ENCODE measurements around the gene ITGA3. TPM values are rescaled to one million over a fixed set of nuclear protein-coding genes. Genes with fewer than 3 reads are reported as not detected.
A peak's percentile ranks its signal among the peaks of the same experiment; 100 is the strongest.

Gene ITGA3
- total RNA-seq, 1 donor, result 35.1 TPM

DNA sequence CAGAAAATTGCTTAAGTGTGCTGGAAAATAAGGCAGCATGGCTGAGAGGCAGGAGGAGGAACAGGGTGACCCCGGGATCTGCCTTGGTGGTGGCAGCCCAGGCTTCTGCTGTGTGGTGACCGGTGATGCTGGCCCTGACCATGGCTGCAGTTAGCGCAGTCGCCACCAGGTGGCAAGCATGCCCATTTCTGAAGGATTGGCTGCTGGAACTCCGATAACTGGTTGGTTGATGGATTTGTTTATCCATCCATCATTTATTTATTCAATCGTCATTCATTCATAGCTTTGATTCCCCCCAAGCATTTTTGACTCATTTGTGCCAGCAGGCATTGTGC, 29.1 kb upstream of the ITGA3 start:
- peak; percentile 81 for DNase-seq (ENCODE audit: low read depth)
- peak overlapping the region; percentile 58 for H3K4me3 ChIP-seq (ENCODE audit: low read depth, low read length)
- TF ChIP-seq, protein P1, sequence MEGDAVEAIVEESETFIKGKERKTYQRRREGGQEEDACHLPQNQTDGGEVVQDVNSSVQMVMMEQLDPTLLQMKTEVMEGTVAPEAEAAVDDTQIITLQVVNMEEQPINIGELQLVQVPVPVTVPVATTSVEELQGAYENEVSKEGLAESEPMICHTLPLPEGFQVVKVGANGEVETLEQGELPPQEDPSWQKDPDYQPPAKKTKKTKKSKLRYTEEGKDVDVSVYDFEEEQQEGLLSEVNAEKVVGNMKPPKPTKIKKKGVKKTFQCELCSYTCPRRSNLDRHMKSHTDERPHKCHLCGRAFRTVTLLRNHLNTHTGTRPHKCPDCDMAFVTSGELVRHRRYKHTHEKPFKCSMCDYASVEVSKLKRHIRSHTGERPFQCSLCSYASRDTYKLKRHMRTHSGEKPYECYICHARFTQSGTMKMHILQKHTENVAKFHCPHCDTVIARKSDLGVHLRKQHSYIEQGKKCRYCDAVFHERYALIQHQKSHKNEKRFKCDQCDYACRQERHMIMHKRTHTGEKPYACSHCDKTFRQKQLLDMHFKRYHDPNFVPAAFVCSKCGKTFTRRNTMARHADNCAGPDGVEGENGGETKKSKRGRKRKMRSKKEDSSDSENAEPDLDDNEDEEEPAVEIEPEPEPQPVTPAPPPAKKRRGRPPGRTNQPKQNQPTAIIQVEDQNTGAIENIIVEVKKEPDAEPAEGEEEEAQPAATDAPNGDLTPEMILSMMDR (IDR thresholded peaks at IDR 0.05; ENCODE audit: insufficient read depth, low read length), result peak; percentile 94

DNA sequence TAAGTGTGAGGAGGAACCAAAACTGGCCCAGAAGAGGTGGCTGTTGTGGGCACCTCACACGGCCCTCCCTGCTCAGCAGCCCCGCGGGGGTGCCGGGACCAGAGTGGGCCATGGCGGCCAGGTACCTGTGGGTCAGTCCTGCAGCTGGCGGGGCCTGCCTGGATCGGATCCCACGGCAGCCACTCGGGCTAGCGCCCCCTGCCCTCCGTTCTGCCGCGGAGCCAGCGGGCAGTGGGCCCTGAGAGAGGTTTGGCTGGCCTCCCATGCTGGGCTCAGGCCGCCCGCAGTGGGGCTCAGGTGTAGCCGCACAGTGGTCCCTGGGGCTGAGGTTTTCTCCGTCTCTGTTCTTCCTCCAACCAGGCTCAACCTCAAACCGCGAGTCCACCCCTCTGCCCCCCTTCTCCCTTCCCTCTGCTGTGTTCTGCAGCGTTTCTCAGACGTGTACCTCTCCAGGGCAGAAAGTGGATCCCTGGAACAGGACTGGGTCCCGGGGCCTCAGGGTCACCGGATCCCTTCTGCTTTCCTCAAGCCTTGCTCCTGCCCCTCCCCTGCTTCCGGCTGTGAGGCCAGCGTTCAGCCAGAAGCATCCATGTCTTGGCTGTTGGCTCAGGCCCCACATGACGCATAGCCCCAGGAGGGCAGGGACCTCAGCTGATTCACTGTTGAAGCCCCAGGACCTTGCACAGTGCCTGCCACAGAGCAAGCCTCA, 28.6 kb upstream of the ITGA3 start:
- TF ChIP-seq, protein P1 (IDR thresholded peaks at IDR 0.05; ENCODE audit: insufficient read depth, low read length), result peak; percentile 22
- DNase-seq (ENCODE audit: low read depth), result peak; percentile 86
- peak overlapping the region; percentile 58 for H3K4me3 ChIP-seq (ENCODE audit: low read depth, low read length)

GRCh38 chr17:50027881-50028735, 27.8 kb upstream of the ITGA3 start:
- DNase-seq (ENCODE audit: low read depth), result peak; percentile 26
- TF ChIP-seq, protein P1 (IDR thresholded peaks at IDR 0.05; ENCODE audit: insufficient read depth, low read length), result no peak
- no peak overlapping the region for H3K4me3 ChIP-seq (ENCODE audit: low read depth, low read length)

GRCh38 chr17:50028736-50029120, 27.2 kb upstream of the ITGA3 start:
- no peak for DNase-seq (ENCODE audit: low read depth)
- TF ChIP-seq, protein P1 (IDR thresholded peaks at IDR 0.05; ENCODE audit: insufficient read depth, low read length), result no peak
- H3K4me3 ChIP-seq (ENCODE audit: low read depth, low read length), result no peak overlapping the region

DNA sequence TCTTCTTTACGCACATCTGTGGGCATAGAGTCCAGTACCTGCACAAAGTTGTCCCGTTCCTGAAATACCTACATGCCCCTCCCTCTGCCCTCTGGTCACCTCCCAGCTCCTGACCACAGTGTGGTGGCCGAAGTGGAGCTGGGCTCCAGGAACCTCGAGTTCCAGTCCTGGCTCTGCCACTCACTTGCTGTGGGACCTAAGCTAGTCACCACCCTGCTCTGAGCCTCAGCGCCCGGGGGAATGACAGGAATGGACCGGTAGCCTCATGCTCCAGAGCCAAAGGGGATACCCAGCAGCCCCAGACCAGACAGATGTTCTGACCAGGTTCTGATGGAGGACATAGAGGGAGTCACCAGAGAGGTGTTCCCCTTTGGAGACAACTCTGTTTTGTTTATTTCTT, 26.7 kb upstream of the ITGA3 start:
- no peak for DNase-seq (ENCODE audit: low read depth)
- TF ChIP-seq, protein P1 (IDR thresholded peaks at IDR 0.05; ENCODE audit: insufficient read depth, low read length), result no peak
- no peak overlapping the region for H3K4me3 ChIP-seq (ENCODE audit: low read depth, low read length)

GRCh38 chr17:50033316-50033715, 22.6 kb upstream of the ITGA3 start:
- DNase-seq (ENCODE audit: low read depth), result peak; percentile 89
- H3K4me3 ChIP-seq (ENCODE audit: low read depth, low read length), result no peak overlapping the region
- TF ChIP-seq, protein P1 (IDR thresholded peaks at IDR 0.05; ENCODE audit: insufficient read depth, low read length), result no peak

Measured in fibroblast of the aortic adventitia (primary cell).